ENCODE results near the gene DNM2. TPM values are rescaled to one million over a fixed set of nuclear protein-coding genes. Genes with fewer than 3 reads are reported as not detected.
"Not testable (repeated sequence)": the region's sequence is repeated elsewhere in the genome, so short reads cannot be mapped to it uniquely, and the experiment has no call there.

DNM2 gene
- total RNA-seq, 6 experiments from 2014 or later = 54.0 to 86.9 (median 68.3) TPM

DNA sequence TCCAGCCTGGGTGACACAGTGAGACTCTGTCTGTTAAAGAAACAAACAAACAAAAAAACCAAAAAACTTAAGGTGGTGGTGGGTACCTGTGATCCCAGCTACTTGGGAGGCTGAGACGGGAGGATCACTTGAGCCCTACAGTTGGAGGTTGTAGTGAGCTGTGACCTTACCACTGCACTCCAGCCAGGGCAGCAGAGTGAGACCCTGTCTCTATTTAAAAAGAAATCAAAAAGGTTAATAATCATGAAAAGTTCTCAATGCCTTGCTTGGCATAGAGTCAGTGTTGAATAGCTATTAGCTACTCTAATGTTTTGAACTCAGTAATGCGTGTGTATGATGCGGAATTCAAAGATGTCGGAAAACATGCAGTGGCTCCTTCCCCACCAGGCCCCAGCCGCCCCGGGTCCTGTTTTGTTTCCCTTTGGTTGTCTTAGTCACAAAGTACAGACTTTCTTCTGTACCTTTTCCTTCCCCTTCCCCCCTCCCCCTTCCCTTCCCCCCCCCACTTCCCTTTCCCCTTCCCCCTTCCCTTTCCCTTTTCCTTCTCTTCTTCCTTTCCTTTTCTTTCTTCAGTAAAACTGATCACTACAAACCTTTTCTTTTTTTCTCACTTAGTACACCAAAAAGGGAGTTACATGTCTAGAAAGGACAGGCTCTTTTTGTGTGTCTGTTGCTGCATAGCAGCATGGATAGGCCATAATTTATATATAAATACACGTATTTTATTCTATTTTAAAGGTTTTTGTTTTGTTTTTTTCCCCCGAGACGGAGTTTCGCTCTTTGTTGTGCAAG, 35.2 kb downstream of the DNM2 start:
- WGBS (ENCODE audit: insufficient coverage, low coverage, low lambda C conversion rate, missing lambda C conversion rate) = 78% methylated on average over 9 of the region's 10 CpGs
- intact Hi-C loops (cut with DNase I) = no loop called here
- peak overlapping the region in 1 of 3 donors; percentile 82 for H3K27ac ChIP-seq
- H3K36me3 ChIP-seq = no peaks in the 10 kb centered on the region
- no peaks in the 10 kb centered on the region for H3K27me3 ChIP-seq
- no peaks in the 10 kb centered on the region for H3K9me3 ChIP-seq
- H3K4me1 ChIP-seq = peaks cover 0 to 33% (median 20%) of the 10 kb centered on the region in 4 donors
- ATAC-seq (no peak), DNase-seq (no peak)
- TF ChIP-seq, protein P1, sequence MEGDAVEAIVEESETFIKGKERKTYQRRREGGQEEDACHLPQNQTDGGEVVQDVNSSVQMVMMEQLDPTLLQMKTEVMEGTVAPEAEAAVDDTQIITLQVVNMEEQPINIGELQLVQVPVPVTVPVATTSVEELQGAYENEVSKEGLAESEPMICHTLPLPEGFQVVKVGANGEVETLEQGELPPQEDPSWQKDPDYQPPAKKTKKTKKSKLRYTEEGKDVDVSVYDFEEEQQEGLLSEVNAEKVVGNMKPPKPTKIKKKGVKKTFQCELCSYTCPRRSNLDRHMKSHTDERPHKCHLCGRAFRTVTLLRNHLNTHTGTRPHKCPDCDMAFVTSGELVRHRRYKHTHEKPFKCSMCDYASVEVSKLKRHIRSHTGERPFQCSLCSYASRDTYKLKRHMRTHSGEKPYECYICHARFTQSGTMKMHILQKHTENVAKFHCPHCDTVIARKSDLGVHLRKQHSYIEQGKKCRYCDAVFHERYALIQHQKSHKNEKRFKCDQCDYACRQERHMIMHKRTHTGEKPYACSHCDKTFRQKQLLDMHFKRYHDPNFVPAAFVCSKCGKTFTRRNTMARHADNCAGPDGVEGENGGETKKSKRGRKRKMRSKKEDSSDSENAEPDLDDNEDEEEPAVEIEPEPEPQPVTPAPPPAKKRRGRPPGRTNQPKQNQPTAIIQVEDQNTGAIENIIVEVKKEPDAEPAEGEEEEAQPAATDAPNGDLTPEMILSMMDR (IDR thresholded peaks at IDR 0.05) = no peak
- no peak for TF ChIP-seq POLR2A (IDR thresholded peaks at IDR 0.05)
- no peak overlapping the region for H3K4me3 ChIP-seq

GRCh38 chr19:10756371-10756770, 38.5 kb downstream of the DNM2 start:
- H3K4me3 ChIP-seq = no peak overlapping the region
- H3K36me3 ChIP-seq = peaks cover 0 to 8% (median 3%) of the 10 kb centered on the region in 4 donors
- H3K9me3 ChIP-seq = no peaks in the 10 kb centered on the region
- H3K4me1 ChIP-seq = peaks cover 0 to 5% (median 2%) of the 10 kb centered on the region in 4 donors
- 77% methylated on average over 3 of the region's 10 CpGs for WGBS (ENCODE audit: insufficient coverage, low coverage, low lambda C conversion rate, missing lambda C conversion rate)
- intact Hi-C loops (cut with DNase I) = no loop called here
- DNase-seq (no peak), ATAC-seq (no peak)
- TF ChIP-seq POLR2A (IDR thresholded peaks at IDR 0.05) = no peak
- TF ChIP-seq, protein P1 (IDR thresholded peaks at IDR 0.05) = no peak
- H3K27me3 ChIP-seq = no peaks in the 10 kb centered on the region
- no peak overlapping the region for H3K27ac ChIP-seq

DNA sequence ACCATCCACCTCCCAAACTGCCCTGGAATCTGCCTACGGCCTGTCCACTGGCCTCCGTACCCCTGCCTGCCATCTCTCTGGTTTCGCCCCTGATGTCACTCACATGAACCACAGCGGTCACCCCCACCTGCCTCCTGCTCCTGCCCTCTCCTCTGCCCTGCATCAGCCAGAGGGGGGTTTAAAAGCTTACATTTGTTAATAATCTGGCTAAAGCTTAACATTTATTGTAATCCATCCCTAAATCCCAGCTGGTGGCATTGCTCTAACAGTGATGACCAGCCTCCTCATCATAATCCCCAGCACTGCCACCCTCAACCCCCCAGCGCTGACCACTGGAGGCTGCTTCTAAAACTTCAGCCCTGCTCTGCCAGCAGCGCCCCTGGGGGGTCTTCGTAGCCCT, 38.9 kb downstream of the DNM2 start:
- TF ChIP-seq POLR2A (IDR thresholded peaks at IDR 0.05) = no peak
- TF ChIP-seq, protein P1 (IDR thresholded peaks at IDR 0.05) = no peak
- intact Hi-C loops (cut with DNase I) = no loop called here
- ATAC-seq (no peak), DNase-seq (no peak)
- Histone ChIP-seq H3K4me3 (no peak overlapping the region), H3K36me3 (peaks cover 0 to 10% (median 4%) of the 10 kb centered on the region in 4 donors), H3K9me3 (no peaks in the 10 kb centered on the region), H3K27me3 (no peaks in the 10 kb centered on the region), H3K27ac (no peak overlapping the region), H3K4me1 (peaks cover 0 to under 1% (median under 1%) of the 10 kb centered on the region in 4 donors)
- 98% methylated on average over 6 of the region's 7 CpGs for WGBS (ENCODE audit: insufficient coverage, low coverage, low lambda C conversion rate, missing lambda C conversion rate)

- 78% methylated on average over 1 of the region's 1 CpG for WGBS (ENCODE audit: insufficient coverage, low coverage, low lambda C conversion rate, missing lambda C conversion rate)
- ATAC-seq; intact Hi-C loops (cut with DNase I); H3K4me3 ChIP-seq; DNase-seq; H3K27me3 ChIP-seq; H3K9me3 ChIP-seq; H3K4me1 ChIP-seq: not testable (repeated sequence)
- Histone ChIP-seq H3K36me3 (peaks cover 0 to 10% (median 4%) of the 10 kb centered on the region in 4 donors), H3K27ac (peak overlapping the region in 1 of 3 donors; percentile 24)
Measured at GRCh38 chr19:10758050-10758449, 40.2 kb downstream of the DNM2 start.

GRCh38 chr19:10758978-10759377, 41.1 kb downstream of the DNM2 start:
- H3K4me1 ChIP-seq = peaks cover 0 to 6% (median 2%) of the 10 kb centered on the region in 4 donors
- no peaks in the 10 kb centered on the region for H3K27me3 ChIP-seq
- peak overlapping the region in 2 of 3 donors; percentile 24 to 43 for H3K27ac ChIP-seq
- H3K9me3 ChIP-seq = no peaks in the 10 kb centered on the region
- no peak for DNase-seq
- peaks cover 0 to 10% (median 4%) of the 10 kb centered on the region in 4 donors for H3K36me3 ChIP-seq
- TF ChIP-seq, protein P1 (IDR thresholded peaks at IDR 0.05) = no peak
- TF ChIP-seq POLR2A (IDR thresholded peaks at IDR 0.05) = no peak
- H3K4me3 ChIP-seq = no peak overlapping the region
- intact Hi-C loops (cut with DNase I) = no loop called here
- WGBS (ENCODE audit: insufficient coverage, low coverage, low lambda C conversion rate, missing lambda C conversion rate) = 81% methylated on average over 5 of the region's 5 CpGs
- ATAC-seq = no peak
